ENCODE results near the gene UNC13B.

UNC13B gene

DNA sequence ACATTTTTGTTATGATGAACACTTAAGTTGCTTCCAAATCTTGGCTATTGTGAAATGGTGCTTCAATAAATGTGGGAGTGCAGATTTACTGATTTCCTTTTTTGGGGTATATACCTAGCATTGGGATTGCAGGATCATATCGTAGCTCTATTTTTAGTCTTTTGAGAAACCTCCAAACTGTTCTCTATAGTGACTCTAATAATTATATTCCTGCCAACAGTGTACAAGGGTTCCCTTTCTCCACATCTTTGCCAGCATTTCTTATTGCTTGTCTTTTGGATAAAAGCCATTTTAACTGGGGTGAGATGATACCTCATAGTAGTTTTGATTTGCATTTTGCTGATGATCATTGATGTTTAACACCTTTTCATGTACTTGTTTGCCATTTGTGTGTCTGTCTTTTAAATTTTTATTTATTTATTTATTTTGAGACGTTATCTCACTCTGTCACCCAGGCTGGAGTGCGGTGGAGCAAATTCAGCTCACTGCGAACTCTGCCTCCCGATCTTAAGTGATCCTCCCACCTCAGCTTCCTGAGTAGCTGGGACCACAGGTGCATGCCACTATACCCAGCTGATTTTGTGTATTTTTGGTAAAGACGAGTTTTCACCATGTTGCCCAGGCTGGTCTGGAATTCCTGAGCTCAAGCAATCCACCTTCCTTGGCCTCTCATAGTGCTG, 59.0 kb downstream of the UNC13B start:
- Histone ChIP-seq H3K4me3 (ENCODE audit: low read depth, low read length, poor library complexity, severe bottlenecking) (no peak overlapping the region), H2AFZ (ENCODE audit: low read length) (no peak overlapping the region), H3K27ac (ENCODE audit: low read depth, low read length, poor library complexity, severe bottlenecking) (no peak overlapping the region), H4K20me1 (ENCODE audit: insufficient read depth, low read length) (no peaks in the 10 kb centered on the region), H3K79me2 (ENCODE audit: insufficient read depth, low read length) (no peaks in the 10 kb centered on the region), H3K36me3 (ENCODE audit: insufficient read depth, low read length) (no peaks in the 10 kb centered on the region), H3K9ac (ENCODE audit: low read length) (no peak overlapping the region), H3K4me1 (ENCODE audit: insufficient read depth, low read length, severe bottlenecking) (no peaks in the 10 kb centered on the region), H3F3A (ENCODE audit: insufficient read depth, low read length) (no peaks in the 10 kb centered on the region), H3K9me3 (ENCODE audit: low read length) (no peaks in the 10 kb centered on the region), H3K9me2 (ENCODE audit: low read depth, low read length) (no peaks in the 10 kb centered on the region), H3K27me3 (ENCODE audit: insufficient read depth, low read length) (no peaks in the 10 kb centered on the region), H3K4me2 (ENCODE audit: low read length) (no peak overlapping the region)
- TF ChIP-seq, protein P1, sequence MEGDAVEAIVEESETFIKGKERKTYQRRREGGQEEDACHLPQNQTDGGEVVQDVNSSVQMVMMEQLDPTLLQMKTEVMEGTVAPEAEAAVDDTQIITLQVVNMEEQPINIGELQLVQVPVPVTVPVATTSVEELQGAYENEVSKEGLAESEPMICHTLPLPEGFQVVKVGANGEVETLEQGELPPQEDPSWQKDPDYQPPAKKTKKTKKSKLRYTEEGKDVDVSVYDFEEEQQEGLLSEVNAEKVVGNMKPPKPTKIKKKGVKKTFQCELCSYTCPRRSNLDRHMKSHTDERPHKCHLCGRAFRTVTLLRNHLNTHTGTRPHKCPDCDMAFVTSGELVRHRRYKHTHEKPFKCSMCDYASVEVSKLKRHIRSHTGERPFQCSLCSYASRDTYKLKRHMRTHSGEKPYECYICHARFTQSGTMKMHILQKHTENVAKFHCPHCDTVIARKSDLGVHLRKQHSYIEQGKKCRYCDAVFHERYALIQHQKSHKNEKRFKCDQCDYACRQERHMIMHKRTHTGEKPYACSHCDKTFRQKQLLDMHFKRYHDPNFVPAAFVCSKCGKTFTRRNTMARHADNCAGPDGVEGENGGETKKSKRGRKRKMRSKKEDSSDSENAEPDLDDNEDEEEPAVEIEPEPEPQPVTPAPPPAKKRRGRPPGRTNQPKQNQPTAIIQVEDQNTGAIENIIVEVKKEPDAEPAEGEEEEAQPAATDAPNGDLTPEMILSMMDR (IDR thresholded peaks at IDR 0.05; ENCODE audit: low read length), result no peak
- no peak for TF ChIP-seq EZH2 (IDR thresholded peaks at IDR 0.05; ENCODE audit: borderline replicate concordance, low read length)

DNA sequence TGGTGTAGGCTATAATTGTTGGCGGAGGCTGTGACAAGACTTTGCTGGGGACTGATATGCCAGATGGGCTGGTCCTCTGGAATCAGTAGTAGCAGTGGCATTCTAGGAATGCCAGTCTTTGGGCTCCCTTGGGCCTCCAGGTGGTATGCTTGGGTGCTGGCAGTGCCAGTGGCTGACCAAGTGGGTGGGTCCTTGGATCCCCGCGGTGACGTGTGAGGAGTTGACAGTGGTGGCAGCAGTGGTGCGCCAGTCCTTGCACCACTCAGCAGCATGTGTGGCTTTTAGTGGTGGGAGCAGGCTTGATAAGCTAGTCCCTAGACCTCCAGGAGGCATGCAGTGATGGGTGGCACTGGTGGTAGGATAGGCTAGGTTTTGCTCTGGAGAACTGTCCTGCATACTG, 63.9 kb downstream of the UNC13B start:
- no peak for TF ChIP-seq EZH2 (IDR thresholded peaks at IDR 0.05; ENCODE audit: borderline replicate concordance, low read length)
- TF ChIP-seq, protein P1 (IDR thresholded peaks at IDR 0.05; ENCODE audit: low read length), result no peak
- H4K20me1 ChIP-seq (ENCODE audit: insufficient read depth, low read length), result no peaks in the 10 kb centered on the region
- H3K4me2 ChIP-seq (ENCODE audit: low read length), result no peak overlapping the region
- H3K9ac ChIP-seq (ENCODE audit: low read length), result no peak overlapping the region
- no peaks in the 10 kb centered on the region for H3K9me2 ChIP-seq (ENCODE audit: low read depth, low read length)
- H3K27ac ChIP-seq (ENCODE audit: low read depth, low read length, poor library complexity, severe bottlenecking), result no peak overlapping the region
- H3K4me3 ChIP-seq (ENCODE audit: low read depth, low read length, poor library complexity, severe bottlenecking), result no peak overlapping the region
- no peaks in the 10 kb centered on the region for H3K79me2 ChIP-seq (ENCODE audit: insufficient read depth, low read length)
- no peaks in the 10 kb centered on the region for H3K9me3 ChIP-seq (ENCODE audit: low read length)
- no peaks in the 10 kb centered on the region for H3K36me3 ChIP-seq (ENCODE audit: insufficient read depth, low read length)
- no peaks in the 10 kb centered on the region for H3F3A ChIP-seq (ENCODE audit: insufficient read depth, low read length)
- H2AFZ ChIP-seq (ENCODE audit: low read length), result no peak overlapping the region
- H3K4me1 ChIP-seq (ENCODE audit: insufficient read depth, low read length, severe bottlenecking), result no peaks in the 10 kb centered on the region
- H3K27me3 ChIP-seq (ENCODE audit: insufficient read depth, low read length), result no peaks in the 10 kb centered on the region

DNA sequence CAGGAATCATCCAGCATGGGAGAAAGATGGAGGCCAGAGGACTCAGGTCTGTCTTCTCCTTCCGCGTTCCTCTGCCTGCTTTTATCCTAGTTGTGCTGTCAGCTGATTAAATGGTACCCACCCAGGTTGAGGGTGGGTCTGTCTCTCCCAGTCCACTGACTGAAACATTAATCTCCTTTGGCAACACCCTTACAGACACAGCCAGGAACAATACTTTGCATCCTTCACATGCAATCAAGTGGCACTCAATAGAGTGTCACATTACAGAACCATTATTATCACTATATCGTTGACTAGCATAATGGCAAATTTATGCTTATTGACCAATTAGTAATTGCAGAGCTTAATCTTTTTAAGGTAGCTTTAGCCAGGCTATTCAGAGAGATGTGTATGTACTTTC, 64.8 kb downstream of the UNC13B start:
- Histone ChIP-seq H3K36me3 (ENCODE audit: insufficient read depth, low read length) (no peaks in the 10 kb centered on the region), H3K9ac (ENCODE audit: low read length) (no peak overlapping the region), H3K4me3 (ENCODE audit: low read depth, low read length, poor library complexity, severe bottlenecking) (no peak overlapping the region), H3K9me2 (ENCODE audit: low read depth, low read length) (no peaks in the 10 kb centered on the region), H4K20me1 (ENCODE audit: insufficient read depth, low read length) (no peaks in the 10 kb centered on the region), H3K27ac (ENCODE audit: low read depth, low read length, poor library complexity, severe bottlenecking) (no peak overlapping the region), H3K9me3 (ENCODE audit: low read length) (no peaks in the 10 kb centered on the region), H3K4me2 (ENCODE audit: low read length) (no peak overlapping the region), H3K79me2 (ENCODE audit: insufficient read depth, low read length) (no peaks in the 10 kb centered on the region), H3K4me1 (ENCODE audit: insufficient read depth, low read length, severe bottlenecking) (no peaks in the 10 kb centered on the region), H3F3A (ENCODE audit: insufficient read depth, low read length) (no peaks in the 10 kb centered on the region), H3K27me3 (ENCODE audit: insufficient read depth, low read length) (no peaks in the 10 kb centered on the region), H2AFZ (ENCODE audit: low read length) (no peak overlapping the region)
- no peak for TF ChIP-seq EZH2 (IDR thresholded peaks at IDR 0.05; ENCODE audit: borderline replicate concordance, low read length)
- TF ChIP-seq, protein P1 (IDR thresholded peaks at IDR 0.05; ENCODE audit: low read length), result no peak

Data from OCI-LY1 (cell line).